ENCODE data around the gene MEOX1. TPM values are rescaled to one million over a fixed set of nuclear protein-coding genes. Genes with fewer than 3 reads are reported as not detected.

Gene MEOX1
- total RNA-seq, 1 experiment from 2014 or later = 0.21 TPM

GRCh38 chr17:43669971-43670644, 8.4 kb upstream of the MEOX1 start:
- no peaks in the 10 kb centered on the region for H3K36me3 ChIP-seq (ENCODE audit: control insufficient read depth, insufficient read depth, low read length)
- no peaks in the 10 kb centered on the region for H3K27me3 ChIP-seq (ENCODE audit: control insufficient read depth, insufficient read depth, low read length)
- in situ Hi-C loops (cut with HindIII; ENCODE audit: low pct_unique_long_range_greater_than_20kb, low sequenced_read_pairs) (no loop called here), intact Hi-C loops (cut with micrococcal nuclease; ENCODE audit: unreplicated experiment) (loop anchor here (5.0 kb wide), 1 partner anchor 43 kb away; no protein-coding TSS in a partner anchor)
- ChIA-PET CTCF (no interaction called here), POLR2A (no interaction called here)
- H3K27ac ChIP-seq (ENCODE audit: low read length) = peak overlapping the region; percentile 23; the same call in 1 of the 2 replicates
- BruUV-seq (replicated peaks) = no TSS peak
- H3K9me3 ChIP-seq (ENCODE audit: control insufficient read depth, insufficient read depth, low read depth, low read length) = no peaks in the 10 kb centered on the region
- H3K4me3 ChIP-seq (ENCODE audit: low read depth in 2 of 2, low read length in 2 of 2) = no peak overlapping the region
- ATAC-seq (peak; percentile 22; the same call in 1 of the 2 replicates), DNase-seq (ENCODE audit: low read depth, low spot score) (no peak)
- TF ChIP-seq, protein P1, sequence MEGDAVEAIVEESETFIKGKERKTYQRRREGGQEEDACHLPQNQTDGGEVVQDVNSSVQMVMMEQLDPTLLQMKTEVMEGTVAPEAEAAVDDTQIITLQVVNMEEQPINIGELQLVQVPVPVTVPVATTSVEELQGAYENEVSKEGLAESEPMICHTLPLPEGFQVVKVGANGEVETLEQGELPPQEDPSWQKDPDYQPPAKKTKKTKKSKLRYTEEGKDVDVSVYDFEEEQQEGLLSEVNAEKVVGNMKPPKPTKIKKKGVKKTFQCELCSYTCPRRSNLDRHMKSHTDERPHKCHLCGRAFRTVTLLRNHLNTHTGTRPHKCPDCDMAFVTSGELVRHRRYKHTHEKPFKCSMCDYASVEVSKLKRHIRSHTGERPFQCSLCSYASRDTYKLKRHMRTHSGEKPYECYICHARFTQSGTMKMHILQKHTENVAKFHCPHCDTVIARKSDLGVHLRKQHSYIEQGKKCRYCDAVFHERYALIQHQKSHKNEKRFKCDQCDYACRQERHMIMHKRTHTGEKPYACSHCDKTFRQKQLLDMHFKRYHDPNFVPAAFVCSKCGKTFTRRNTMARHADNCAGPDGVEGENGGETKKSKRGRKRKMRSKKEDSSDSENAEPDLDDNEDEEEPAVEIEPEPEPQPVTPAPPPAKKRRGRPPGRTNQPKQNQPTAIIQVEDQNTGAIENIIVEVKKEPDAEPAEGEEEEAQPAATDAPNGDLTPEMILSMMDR (IDR thresholded peaks at IDR 0.05) = no peak
- TF ChIP-seq REST (IDR thresholded peaks at IDR 0.05; ENCODE audit: insufficient read depth in 1 of 2, low read depth in 2 of 2, low read length in 1 of 2) (no peak), POLR2AphosphoS5 (IDR thresholded peaks at IDR 0.05; ENCODE audit: low read depth, low read length) (no peak), SIN3A (IDR thresholded peaks at IDR 0.05; ENCODE audit: borderline replicate concordance, insufficient read depth, low read depth, low read length) (no peak), TCF7L2 (IDR thresholded peaks at IDR 0.05; ENCODE audit: low read depth, low read length) (no peak)
- peaks cover 15% of the 10 kb centered on the region for H3K4me1 ChIP-seq (ENCODE audit: control insufficient read depth, insufficient read depth, low read length)

DNA sequence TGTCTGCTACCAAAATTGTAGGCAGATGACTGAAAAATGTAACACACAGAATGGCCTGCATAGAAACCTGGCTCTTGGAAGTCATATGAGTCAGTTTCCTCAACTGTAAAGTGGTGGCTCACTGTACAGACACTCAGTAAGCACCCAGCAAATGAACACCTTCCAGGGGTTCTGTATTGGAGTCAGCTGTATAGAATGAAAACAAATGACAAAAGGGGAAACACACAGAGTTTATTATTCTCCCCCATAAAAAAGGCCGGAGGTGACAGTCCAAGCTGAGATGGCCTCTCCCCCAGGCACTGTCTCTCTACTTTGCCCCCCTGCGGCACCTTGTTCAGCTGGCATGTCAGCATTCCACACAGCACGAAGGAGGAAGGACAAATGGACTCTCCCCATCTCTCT, 6.2 kb upstream of the MEOX1 start:
- ChIA-PET POLR2A (interaction anchor here (0.6 kb wide), 1 partner anchor 246 kb away, joined by 10 read pairs; no protein-coding TSS in a partner anchor), CTCF (interaction anchor here (0.6 kb wide), 2 partner anchors 91 to 168 kb away, joined by 4 read pairs; no protein-coding TSS in a partner anchor)
- no peaks in the 10 kb centered on the region for H3K36me3 ChIP-seq (ENCODE audit: control insufficient read depth, insufficient read depth, low read length)
- no peak overlapping the region for H3K27ac ChIP-seq (ENCODE audit: low read length)
- peaks cover 15% of the 10 kb centered on the region for H3K4me1 ChIP-seq (ENCODE audit: control insufficient read depth, insufficient read depth, low read length)
- DNase-seq (ENCODE audit: low read depth, low spot score) (no peak), ATAC-seq (peak; percentile 62; the same call in 1 of the 2 replicates)
- TF ChIP-seq, protein P1 (IDR thresholded peaks at IDR 0.05) = no peak
- no peak for TF ChIP-seq SIN3A (IDR thresholded peaks at IDR 0.05; ENCODE audit: borderline replicate concordance, insufficient read depth, low read depth, low read length)
- no peak for TF ChIP-seq REST (IDR thresholded peaks at IDR 0.05; ENCODE audit: insufficient read depth in 1 of 2, low read depth in 2 of 2, low read length in 1 of 2)
- no peak for TF ChIP-seq TCF7L2 (IDR thresholded peaks at IDR 0.05; ENCODE audit: low read depth, low read length)
- no peak overlapping the region for H3K4me3 ChIP-seq (ENCODE audit: low read depth in 2 of 2, low read length in 2 of 2)
- BruUV-seq (replicated peaks) = no TSS peak
- H3K27me3 ChIP-seq (ENCODE audit: control insufficient read depth, insufficient read depth, low read length) = no peaks in the 10 kb centered on the region
- no peaks in the 10 kb centered on the region for H3K9me3 ChIP-seq (ENCODE audit: control insufficient read depth, insufficient read depth, low read depth, low read length)
- intact Hi-C loops (cut with micrococcal nuclease; ENCODE audit: unreplicated experiment) (loop anchor here (5.0 kb wide), 1 partner anchor 41 kb away; no protein-coding TSS in a partner anchor), in situ Hi-C loops (cut with HindIII; ENCODE audit: low pct_unique_long_range_greater_than_20kb, low sequenced_read_pairs) (no loop called here)

All from Panc1 (cell line).